ENCODE measurements around the gene FRG1. TPM values are rescaled to one million over a fixed set of nuclear protein-coding genes. Genes with fewer than 3 reads are reported as not detected.
"Not testable (repeated sequence)": the region's sequence is repeated elsewhere in the genome, so short reads cannot be mapped to it uniquely, and the experiment has no call there.

The FRG1 gene
- total RNA-seq, 2 experiments from 2014 or later = 48.7 to 49.0 TPM

DNA sequence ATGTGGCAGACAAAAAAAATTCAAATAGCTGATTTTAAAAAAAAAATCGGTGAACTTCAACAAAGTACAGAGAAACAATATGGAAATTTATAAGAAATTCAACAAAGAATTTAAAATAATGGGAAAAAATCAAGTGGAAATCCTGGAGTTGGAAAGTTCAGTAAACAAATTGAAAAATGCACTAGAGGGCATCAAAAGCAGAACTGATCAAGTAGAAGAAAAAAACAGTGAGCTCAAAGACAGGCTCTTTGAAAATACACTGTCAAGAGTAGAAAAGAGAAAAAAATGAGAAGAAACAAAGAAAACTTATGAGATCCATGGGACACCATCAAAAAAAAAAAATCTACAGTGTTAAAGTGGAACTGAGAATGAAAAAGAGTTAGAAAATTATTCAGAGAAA is 19.6 kb upstream of the FRG1 start:
- CTCF ChIA-PET = no interaction called here
- no peak overlapping the region for H3K4me3 ChIP-seq (ENCODE audit: low read length)
- TF ChIP-seq, protein P1, sequence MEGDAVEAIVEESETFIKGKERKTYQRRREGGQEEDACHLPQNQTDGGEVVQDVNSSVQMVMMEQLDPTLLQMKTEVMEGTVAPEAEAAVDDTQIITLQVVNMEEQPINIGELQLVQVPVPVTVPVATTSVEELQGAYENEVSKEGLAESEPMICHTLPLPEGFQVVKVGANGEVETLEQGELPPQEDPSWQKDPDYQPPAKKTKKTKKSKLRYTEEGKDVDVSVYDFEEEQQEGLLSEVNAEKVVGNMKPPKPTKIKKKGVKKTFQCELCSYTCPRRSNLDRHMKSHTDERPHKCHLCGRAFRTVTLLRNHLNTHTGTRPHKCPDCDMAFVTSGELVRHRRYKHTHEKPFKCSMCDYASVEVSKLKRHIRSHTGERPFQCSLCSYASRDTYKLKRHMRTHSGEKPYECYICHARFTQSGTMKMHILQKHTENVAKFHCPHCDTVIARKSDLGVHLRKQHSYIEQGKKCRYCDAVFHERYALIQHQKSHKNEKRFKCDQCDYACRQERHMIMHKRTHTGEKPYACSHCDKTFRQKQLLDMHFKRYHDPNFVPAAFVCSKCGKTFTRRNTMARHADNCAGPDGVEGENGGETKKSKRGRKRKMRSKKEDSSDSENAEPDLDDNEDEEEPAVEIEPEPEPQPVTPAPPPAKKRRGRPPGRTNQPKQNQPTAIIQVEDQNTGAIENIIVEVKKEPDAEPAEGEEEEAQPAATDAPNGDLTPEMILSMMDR (IDR thresholded peaks at IDR 0.05) = no peak
- H3K27ac ChIP-seq (ENCODE audit: low read depth in 1 of 2, low read length in 2 of 2) = no peak overlapping the region
- Mint-ChIP-seq H3K9me3 (peaks cover 2% of the 10 kb centered on the region), H3K4me1 (ENCODE audit: low read depth) (no peaks in the 10 kb centered on the region), H3K27me3 (no peaks in the 10 kb centered on the region), H3K4me3 (no peak overlapping the region), H3K27ac (no peak overlapping the region), H3K36me3 (ENCODE audit: low read depth) (peaks cover 70% of the 10 kb centered on the region)
- H3K9me3 ChIP-seq (ENCODE audit: control insufficient read depth in 1 of 2, insufficient read depth in 1 of 2, low read length in 2 of 2) = peaks cover 10 to 15% of the 10 kb centered on the region in 2 experiments
- H3K4me1 ChIP-seq (ENCODE audit: insufficient read depth, low read length) = no peaks in the 10 kb centered on the region
- intact Hi-C loops (cut with DNase I, micrococcal nuclease) = no loop called here
- no peak for DNase-seq
- no peaks in the 10 kb centered on the region for H3K27me3 ChIP-seq (ENCODE audit: control insufficient read depth in 1 of 2, insufficient read depth in 2 of 2, low read length in 2 of 2)
- ATAC-seq (ENCODE audit: poor library complexity) = no peak
- peaks cover 3% of the 10 kb centered on the region for H3K36me3 ChIP-seq (ENCODE audit: insufficient read depth, low read length)
- POLR2A ChIA-PET = no interaction called here

DNA sequence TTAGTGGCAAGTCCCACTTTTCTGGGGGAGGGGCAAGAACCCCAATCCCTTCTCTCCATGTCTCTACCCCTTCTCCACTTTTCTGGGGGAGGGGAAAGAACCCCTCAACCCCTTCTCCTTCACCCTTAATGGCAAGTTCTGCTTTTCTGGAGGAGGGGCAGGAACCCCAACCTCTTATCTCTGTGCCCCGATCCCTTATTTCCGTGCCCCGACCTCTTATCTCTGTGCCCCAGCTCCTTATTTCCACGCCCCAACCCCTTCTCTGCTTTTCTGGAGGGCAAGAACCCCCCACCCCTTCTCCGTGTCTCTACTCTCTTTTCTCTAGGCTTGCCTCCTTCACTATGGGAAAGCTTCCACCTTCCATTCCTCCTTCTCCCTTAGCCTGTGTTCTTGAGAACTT is 13.9 kb upstream of the FRG1 start:
- H3K4me3 Mint-ChIP-seq; H3K27ac Mint-ChIP-seq; H3K27me3 ChIP-seq (ENCODE audit: control insufficient read depth in 1 of 2, insufficient read depth in 2 of 2, low read length in 2 of 2); H3K4me1 Mint-ChIP-seq (ENCODE audit: low read depth); POLR2A ChIA-PET; H3K4me3 ChIP-seq (ENCODE audit: low read length); CTCF ChIA-PET; H3K27me3 Mint-ChIP-seq; H3K9me3 ChIP-seq (ENCODE audit: control insufficient read depth in 1 of 2, insufficient read depth in 1 of 2, low read length in 2 of 2); ATAC-seq (ENCODE audit: poor library complexity); intact Hi-C loops (cut with DNase I, micrococcal nuclease); DNase-seq; H3K27ac ChIP-seq (ENCODE audit: low read depth in 1 of 2, low read length in 2 of 2); H3K36me3 ChIP-seq (ENCODE audit: insufficient read depth, low read length); H3K9me3 Mint-ChIP-seq; H3K4me1 ChIP-seq (ENCODE audit: insufficient read depth, low read length): not testable (repeated sequence)
- peaks cover 47% of the 10 kb centered on the region for H3K36me3 Mint-ChIP-seq (ENCODE audit: low read depth)

DNA sequence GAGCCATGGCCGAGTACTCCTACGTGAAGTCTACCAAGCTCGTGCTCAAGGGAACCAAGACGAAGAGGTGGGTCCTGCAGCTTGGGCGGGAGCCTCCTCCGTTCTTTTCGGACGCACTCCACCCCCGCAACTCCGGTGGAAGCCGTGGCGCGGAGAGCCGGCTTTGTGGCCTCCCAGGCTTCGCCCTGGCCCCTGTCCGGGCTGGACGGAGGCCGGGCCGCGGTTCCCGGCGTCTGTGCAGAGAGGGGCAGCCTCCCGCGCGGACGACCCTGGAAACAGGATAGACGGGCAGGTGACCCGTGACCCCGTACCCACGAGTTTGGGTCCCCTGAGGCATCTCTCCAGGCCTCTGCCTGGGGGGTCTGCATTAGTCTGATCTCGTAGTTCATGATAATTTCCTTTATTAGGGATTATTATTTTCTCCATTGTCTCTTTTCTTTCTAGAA is 356 bp downstream of the FRG1 start:
- ChIA-PET CTCF (interaction anchor here (0.8 kb wide), 1 partner anchor 8 kb away, joined by 5 read pairs; no protein-coding TSS in a partner anchor), POLR2A (interaction anchor here (1.2 kb wide), 1 partner anchor 8 kb away, joined by 3 read pairs; no protein-coding TSS in a partner anchor)
- Histone ChIP-seq H3K27ac (ENCODE audit: low read depth in 1 of 2, low read length in 2 of 2) (peak overlapping the region; percentile 80 to 89), H3K27me3 (ENCODE audit: control insufficient read depth in 1 of 2, insufficient read depth in 2 of 2, low read length in 2 of 2) (no peaks in the 10 kb centered on the region), H3K4me3 (ENCODE audit: low read length) (peak overlapping the region; percentile 93), H3K36me3 (ENCODE audit: insufficient read depth, low read length) (no peaks in the 10 kb centered on the region), H3K4me1 (ENCODE audit: insufficient read depth, low read length) (peaks cover 14% of the 10 kb centered on the region), H3K9me3 (ENCODE audit: control insufficient read depth in 1 of 2, insufficient read depth in 1 of 2, low read length in 2 of 2) (no peaks in the 10 kb centered on the region)
- intact Hi-C loops (cut with DNase I, micrococcal nuclease) = no loop called here
- TF ChIP-seq, protein P1 (IDR thresholded peaks at IDR 0.05) = no peak
- Mint-ChIP-seq H3K4me1 (ENCODE audit: low read depth) (peaks cover 71% of the 10 kb centered on the region), H3K4me3 (peak overlapping the region; percentile 98), H3K27me3 (no peaks in the 10 kb centered on the region), H3K27ac (peak overlapping the region; percentile 87), H3K36me3 (ENCODE audit: low read depth) (peaks cover 68% of the 10 kb centered on the region), H3K9me3 (peaks cover 4% of the 10 kb centered on the region)
- no peak for ATAC-seq (ENCODE audit: poor library complexity)
- no peak for DNase-seq

DNA sequence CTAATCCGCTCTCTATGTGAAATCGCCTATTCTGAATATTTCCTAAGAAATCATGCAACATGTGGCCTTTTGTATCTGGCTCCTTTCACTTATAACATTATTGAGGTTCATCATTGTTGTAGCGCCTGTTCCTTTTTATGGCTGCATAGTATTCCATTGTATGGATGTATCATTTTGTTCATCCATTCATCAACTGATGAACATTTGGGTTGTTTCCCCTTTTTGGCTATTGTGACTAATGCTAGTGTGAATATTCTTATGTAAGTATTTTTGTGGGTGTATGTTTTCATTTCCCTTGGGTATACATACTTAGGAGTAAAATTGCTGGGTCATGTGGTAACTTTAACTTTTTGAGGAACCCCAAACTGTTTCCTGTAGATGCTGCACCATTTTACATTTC is 1.7 kb downstream of the FRG1 start:
- H3K27me3 ChIP-seq (ENCODE audit: control insufficient read depth in 1 of 2, insufficient read depth in 2 of 2, low read length in 2 of 2); H3K9me3 Mint-ChIP-seq; DNase-seq; H3K36me3 ChIP-seq (ENCODE audit: insufficient read depth, low read length); ATAC-seq (ENCODE audit: poor library complexity); H3K27me3 Mint-ChIP-seq; H3K9me3 ChIP-seq (ENCODE audit: control insufficient read depth in 1 of 2, insufficient read depth in 1 of 2, low read length in 2 of 2); H3K4me3 ChIP-seq (ENCODE audit: low read length); CTCF ChIA-PET; POLR2A ChIA-PET; H3K27ac ChIP-seq (ENCODE audit: low read depth in 1 of 2, low read length in 2 of 2); intact Hi-C loops (cut with DNase I, micrococcal nuclease): not testable (repeated sequence)
- H3K4me1 ChIP-seq (ENCODE audit: insufficient read depth, low read length) = peaks cover 14% of the 10 kb centered on the region
- Mint-ChIP-seq H3K4me1 (ENCODE audit: low read depth) (peaks cover 85% of the 10 kb centered on the region), H3K27ac (peak overlapping the region; percentile 87), H3K36me3 (ENCODE audit: low read depth) (peaks cover 72% of the 10 kb centered on the region), H3K4me3 (peak overlapping the region; percentile 75)

DNA sequence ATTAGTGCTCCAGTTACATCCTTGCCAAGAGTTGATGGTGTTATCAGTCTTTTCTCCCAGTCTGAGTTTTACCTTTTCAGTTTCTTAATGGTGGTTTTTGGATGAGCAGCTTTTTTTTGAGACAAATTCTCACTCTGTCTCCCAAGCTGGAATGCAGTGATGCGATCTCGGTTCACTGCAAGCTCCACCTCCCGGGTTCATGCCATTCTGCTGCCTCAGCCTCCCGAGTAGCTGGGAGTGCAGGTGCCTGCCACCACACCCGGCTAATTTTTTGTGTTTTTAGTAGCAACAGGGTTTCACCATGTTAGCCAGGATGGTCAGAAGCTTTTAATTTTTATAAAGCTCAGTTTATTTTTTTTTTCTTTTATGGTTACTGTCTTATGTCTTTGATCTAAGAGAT is 3.4 kb downstream of the FRG1 start:
- intact Hi-C loops (cut with DNase I, micrococcal nuclease); H3K9me3 ChIP-seq (ENCODE audit: control insufficient read depth in 1 of 2, insufficient read depth in 1 of 2, low read length in 2 of 2): not testable (repeated sequence)
- peaks cover 96% of the 10 kb centered on the region for H3K4me1 Mint-ChIP-seq (ENCODE audit: low read depth)

DNA sequence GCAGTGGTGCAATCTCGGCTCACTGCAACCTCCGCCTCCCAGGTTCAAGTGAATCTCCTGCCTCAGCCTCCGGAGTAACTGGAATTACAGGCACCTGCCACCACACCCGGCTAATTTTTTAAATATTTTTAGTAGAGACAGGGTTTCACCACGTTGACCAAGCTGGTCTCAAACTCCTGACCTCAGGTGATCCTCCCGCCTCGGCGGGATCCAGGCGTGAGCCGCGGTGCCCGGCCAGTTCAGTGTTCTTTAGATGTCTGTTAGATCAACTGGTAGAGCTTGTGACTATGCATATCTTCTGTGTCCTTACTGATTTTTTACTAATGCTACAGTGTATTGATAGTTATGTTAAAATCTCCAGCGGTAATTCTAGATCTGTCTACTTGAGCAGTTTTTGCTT is 6.2 kb downstream of the FRG1 start:
- intact Hi-C loops (cut with DNase I, micrococcal nuclease); H3K9me3 ChIP-seq (ENCODE audit: control insufficient read depth in 1 of 2, insufficient read depth in 1 of 2, low read length in 2 of 2); H3K27ac Mint-ChIP-seq: not testable (repeated sequence)

More for the DNA sequence above, 3.4 kb downstream of the FRG1 start:
- H3K27ac ChIP-seq (ENCODE audit: low read depth in 1 of 2, low read length in 2 of 2); H3K27me3 Mint-ChIP-seq; ATAC-seq (ENCODE audit: poor library complexity); H3K27me3 ChIP-seq (ENCODE audit: control insufficient read depth in 1 of 2, insufficient read depth in 2 of 2, low read length in 2 of 2); DNase-seq; H3K36me3 ChIP-seq (ENCODE audit: insufficient read depth, low read length); H3K9me3 Mint-ChIP-seq; H3K4me3 ChIP-seq (ENCODE audit: low read length); POLR2A ChIA-PET; CTCF ChIA-PET; H3K27ac Mint-ChIP-seq: not testable (repeated sequence)
- H3K4me1 ChIP-seq (ENCODE audit: insufficient read depth, low read length) = peaks cover 14% of the 10 kb centered on the region
- Mint-ChIP-seq H3K4me3 (peak overlapping the region; percentile 17), H3K36me3 (ENCODE audit: low read depth) (peaks cover 83% of the 10 kb centered on the region)

More for the DNA sequence above, 6.2 kb downstream of the FRG1 start:
- H3K36me3 ChIP-seq (ENCODE audit: insufficient read depth, low read length); H3K9me3 Mint-ChIP-seq; POLR2A ChIA-PET; CTCF ChIA-PET; H3K27ac ChIP-seq (ENCODE audit: low read depth in 1 of 2, low read length in 2 of 2); DNase-seq; H3K27me3 Mint-ChIP-seq; ATAC-seq (ENCODE audit: poor library complexity); H3K27me3 ChIP-seq (ENCODE audit: control insufficient read depth in 1 of 2, insufficient read depth in 2 of 2, low read length in 2 of 2); H3K4me1 ChIP-seq (ENCODE audit: insufficient read depth, low read length); H3K4me3 ChIP-seq (ENCODE audit: low read length); H3K4me3 Mint-ChIP-seq: not testable (repeated sequence)
- peaks cover 80% of the 10 kb centered on the region for H3K36me3 Mint-ChIP-seq (ENCODE audit: low read depth)
- H3K4me1 Mint-ChIP-seq (ENCODE audit: low read depth) = peaks cover 81% of the 10 kb centered on the region

All from CD4-positive, alpha-beta T cell (primary cell).